ENCODE data around the gene MAPK6. TPM values are rescaled to one million over a fixed set of nuclear protein-coding genes. Genes with fewer than 3 reads are reported as not detected.

Gene MAPK6
- total and polyA plus RNA-seq, 2 of the 4 experiments (the other 2 are of a cell fraction): 22.6 to 60.6 TPM

DNA sequence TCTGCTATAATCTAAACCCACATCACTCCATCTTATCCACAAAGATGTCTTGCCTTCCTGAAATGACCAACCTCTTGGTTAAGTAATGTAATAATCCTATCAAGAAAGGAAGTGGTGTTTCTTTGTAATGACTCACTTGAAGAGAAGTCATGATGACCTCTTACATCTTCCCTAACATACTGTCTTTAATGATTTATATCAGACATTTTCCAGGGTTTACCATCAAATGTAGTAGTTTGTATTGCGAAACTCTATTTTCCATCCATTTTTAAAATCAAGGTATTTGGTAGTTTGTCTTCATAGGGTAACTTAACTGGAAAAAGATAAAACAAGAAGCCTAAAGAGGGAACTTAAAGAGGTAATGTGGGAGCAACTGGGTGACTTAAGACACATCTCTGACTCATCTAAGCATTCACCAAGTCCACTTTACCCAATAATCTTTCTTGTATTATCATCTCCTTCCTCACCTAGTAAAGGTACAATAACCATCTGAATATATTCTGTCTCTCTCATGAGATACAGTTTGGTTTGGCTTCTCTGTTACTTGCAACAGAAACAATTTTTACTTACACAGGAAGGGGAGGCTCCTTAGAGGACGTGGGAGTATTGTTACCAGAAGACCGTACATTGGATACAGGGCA, 5.7 kb upstream of the MAPK6 start:
- H3K14ac ChIP-seq (replicated peaks; ENCODE audit: low read depth, low read length): no peak overlapping the region
- peaks cover 3% of the 10 kb centered on the region in 2 experiments; a peak in 1 of 4 replicates for H3K79me1 ChIP-seq (ENCODE audit: low read depth in 1 of 2, low read length in 2 of 2)
- BruUV-seq (replicated peaks): no TSS peak
- H3K4ac ChIP-seq (ENCODE audit: low read depth, low read length): no peak overlapping the region
- no peak overlapping the region for H2BK20ac ChIP-seq (ENCODE audit: low read depth, low read length)
- H2BK5ac ChIP-seq (ENCODE audit: low read depth, low read length, poor library complexity, severe bottlenecking): no peak overlapping the region
- no peak for TF ChIP-seq POLR2A (IDR thresholded peaks at IDR 0.05; ENCODE audit: low read depth, low read length)
- peak; percentile 43 for TF ChIP-seq FOS (IDR thresholded peaks at IDR 0.05; ENCODE audit: low read depth, low read length)
- peak; percentile 97 for TF ChIP-seq CEBPB (IDR thresholded peaks at IDR 0.05; ENCODE audit: low read depth, low read length)
- no peak overlapping the region for H2BK15ac ChIP-seq (ENCODE audit: low read depth, low read length)
- in situ Hi-C loops (cut with MboI; ENCODE audit: low sequenced_read_pairs) (loop anchor here (25.0 kb wide), 1 partner anchor 649 kb away; no protein-coding TSS in a partner anchor), dilution Hi-C loops (cut with HindIII; ENCODE audit: low sequenced_read_pairs, unreplicated experiment) (no loop called here), intact Hi-C loops (cut with micrococcal nuclease) (no loop called here)
- H2AK9ac ChIP-seq (replicated peaks; ENCODE audit: low read depth, low read length, poor library complexity): no peak overlapping the region
- no peak overlapping the region for H3K18ac ChIP-seq (ENCODE audit: low read depth, low read length)
- no peaks in the 10 kb centered on the region for H3K27me3 ChIP-seq (ENCODE audit: control insufficient read depth, insufficient read depth, low read length)
- ATAC-seq (ENCODE audit: low read depth) (peak; percentile 40; the same call in 1 of the 2 replicates), DNase-seq (peak; percentile 80)
- no peaks in the 10 kb centered on the region for H3K9me3 ChIP-seq (ENCODE audit: control insufficient read depth, insufficient read depth, low read length)
- H2AK5ac ChIP-seq (ENCODE audit: low read depth, low read length): no peak overlapping the region
- H4K8ac ChIP-seq (ENCODE audit: low read depth in 2 of 2, low read length in 2 of 2): no peak overlapping the region
- H3K9me1 ChIP-seq (ENCODE audit: insufficient read depth, low read length): peaks cover 8% of the 10 kb centered on the region
- ChIA-PET POLR2A (ENCODE audit: unreplicated experiment) (no interaction called here), CTCF (no interaction called here)
- H3K56ac ChIP-seq (ENCODE audit: extremely low read depth, insufficient read depth, low read length): no peak overlapping the region
- H3K4me2 ChIP-seq (ENCODE audit: low read depth, low read length): no peak overlapping the region
- H3K36me3 ChIP-seq (ENCODE audit: control insufficient read depth, insufficient read depth, low read length): no peaks in the 10 kb centered on the region
- no peak overlapping the region for H3K23ac ChIP-seq (ENCODE audit: low read depth, low read length)
- H4K91ac ChIP-seq (ENCODE audit: insufficient read depth, low read depth, low read length): no peak overlapping the region
- H4K20me1 ChIP-seq (ENCODE audit: insufficient read depth, low read length): no peaks in the 10 kb centered on the region
- no peak overlapping the region for H3K9ac ChIP-seq (ENCODE audit: low read depth, low read length)
- H2AFZ ChIP-seq (replicated peaks; ENCODE audit: low read length, poor library complexity): no peak overlapping the region
- H4K5ac ChIP-seq (ENCODE audit: low read depth, low read length): no peak overlapping the region
- no peak overlapping the region for H3K4me3 ChIP-seq (ENCODE audit: insufficient read depth, low read depth, low read length)
- peaks cover 7% of the 10 kb centered on the region for H3K4me1 ChIP-seq (ENCODE audit: control insufficient read depth, insufficient read depth, low read length)
- no peak overlapping the region for H3K27ac ChIP-seq (ENCODE audit: insufficient read depth, low read length)
- WGBS, 2 experiments (ENCODE audit: extremely low coverage in 2 of 2, insufficient read length in 1 of 2): no CpG with 5 or more reads among the region's 3 CpGs
- H2BK120ac ChIP-seq (ENCODE audit: low read depth, low read length): no peak overlapping the region

All from IMR-90 (cell line).